ELR (cell line): ENCODE data around the gene OTUD5.

Experiments used
- DNase-seq: peaks from one replicate; pipeline ENCODE4 v3.0.0-alpha.2; 2015; ENCODE audit warnings: low read depth

Gene OTUD5

DNA sequence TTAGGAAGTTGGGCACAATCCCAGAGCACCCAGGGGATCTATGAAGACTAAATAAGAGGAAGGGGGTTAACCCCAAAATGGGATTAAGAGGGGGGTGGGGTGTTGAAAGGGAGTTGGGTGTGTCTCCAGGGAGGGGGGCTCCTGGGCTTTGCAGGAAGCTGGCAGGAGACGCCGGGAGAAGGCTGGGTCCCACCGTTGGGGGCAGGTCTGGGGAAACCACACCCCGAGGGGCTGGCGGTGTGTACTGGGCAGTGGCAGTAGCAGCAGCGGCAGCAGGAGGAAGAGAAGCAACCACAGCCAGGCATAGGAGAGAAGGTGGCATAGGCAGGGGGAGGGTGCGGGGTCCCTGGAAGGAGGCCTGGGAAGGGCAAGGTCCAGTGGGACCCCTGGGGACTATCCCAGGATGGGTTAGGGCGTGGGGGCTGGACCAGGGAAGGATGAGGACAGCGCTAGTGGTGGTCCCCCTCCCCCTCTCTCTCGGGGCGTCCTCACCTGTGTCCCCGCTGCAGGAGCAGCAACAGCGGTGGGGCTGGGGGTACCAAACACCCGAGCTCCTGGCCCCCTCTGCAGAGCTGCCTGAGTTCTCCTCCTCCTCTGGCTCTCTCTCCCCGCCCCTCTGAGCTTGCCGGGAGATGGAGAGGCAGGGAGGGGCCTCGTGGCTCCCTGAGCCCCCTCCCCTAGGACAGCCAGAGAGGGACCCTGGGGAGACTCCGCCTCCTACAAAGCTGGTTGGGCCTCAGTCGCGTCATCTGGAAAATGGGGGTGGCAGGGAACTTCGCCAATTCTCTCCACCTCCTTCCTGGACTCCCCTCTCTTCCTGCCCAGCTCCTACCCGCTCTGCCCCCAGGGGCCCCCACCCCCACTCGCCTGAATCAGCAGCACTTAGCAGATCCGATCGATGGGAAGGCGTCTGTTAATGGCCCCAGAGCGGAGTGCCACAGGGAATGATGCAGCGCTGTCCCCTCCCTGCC, 14.1 kb upstream of the OTUD5 start, which contains the start of gene KCND1:
KCND1 (minus strand) TSS at position 596 of the 971 bp plus-strand sequence. CDS start 1,573 bp downstream, outside the sequence.
- DNase-seq: peak; percentile 66

DNA sequence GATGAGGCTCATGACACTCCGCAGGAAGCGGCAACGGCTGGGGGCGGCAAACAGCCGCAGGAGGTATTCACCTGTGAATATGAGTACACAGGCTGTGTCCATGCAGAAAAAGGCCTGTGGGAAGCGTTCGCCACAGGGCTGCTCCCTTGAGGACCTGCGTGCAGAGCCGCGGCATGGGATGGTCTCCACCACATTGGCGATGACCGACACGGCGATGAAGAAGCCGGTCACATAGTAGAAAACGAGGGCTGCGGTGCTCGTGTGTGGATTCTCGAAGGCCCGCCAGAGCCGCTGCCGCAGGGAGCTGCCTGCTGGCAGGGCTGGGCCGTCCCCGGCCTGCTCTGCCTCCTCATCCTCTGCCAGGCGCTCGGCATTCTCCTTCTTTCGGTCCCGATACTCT, 12.1 kb upstream of the OTUD5 start:
- DNase-seq: no peak

DNA sequence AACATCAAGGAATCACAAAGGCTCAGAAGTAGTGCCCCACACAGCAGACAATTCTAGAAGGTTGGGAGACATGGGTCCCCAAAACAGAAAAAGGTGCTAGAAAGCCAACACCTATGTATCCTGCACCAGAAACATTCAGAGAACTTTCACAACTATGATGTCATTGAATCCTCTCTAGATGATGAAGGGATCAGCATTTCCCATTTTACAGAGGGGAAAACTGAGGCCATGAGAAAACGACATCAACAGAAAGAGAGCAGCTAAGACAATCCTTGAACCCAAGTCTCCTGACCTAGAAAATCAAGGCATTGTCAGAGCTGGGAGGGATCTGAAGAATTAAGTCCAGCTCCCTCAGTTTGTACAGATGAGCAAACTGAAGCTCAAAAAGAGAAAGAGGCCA, 11.0 kb upstream of the OTUD5 start:
- DNase-seq: no peak

DNA sequence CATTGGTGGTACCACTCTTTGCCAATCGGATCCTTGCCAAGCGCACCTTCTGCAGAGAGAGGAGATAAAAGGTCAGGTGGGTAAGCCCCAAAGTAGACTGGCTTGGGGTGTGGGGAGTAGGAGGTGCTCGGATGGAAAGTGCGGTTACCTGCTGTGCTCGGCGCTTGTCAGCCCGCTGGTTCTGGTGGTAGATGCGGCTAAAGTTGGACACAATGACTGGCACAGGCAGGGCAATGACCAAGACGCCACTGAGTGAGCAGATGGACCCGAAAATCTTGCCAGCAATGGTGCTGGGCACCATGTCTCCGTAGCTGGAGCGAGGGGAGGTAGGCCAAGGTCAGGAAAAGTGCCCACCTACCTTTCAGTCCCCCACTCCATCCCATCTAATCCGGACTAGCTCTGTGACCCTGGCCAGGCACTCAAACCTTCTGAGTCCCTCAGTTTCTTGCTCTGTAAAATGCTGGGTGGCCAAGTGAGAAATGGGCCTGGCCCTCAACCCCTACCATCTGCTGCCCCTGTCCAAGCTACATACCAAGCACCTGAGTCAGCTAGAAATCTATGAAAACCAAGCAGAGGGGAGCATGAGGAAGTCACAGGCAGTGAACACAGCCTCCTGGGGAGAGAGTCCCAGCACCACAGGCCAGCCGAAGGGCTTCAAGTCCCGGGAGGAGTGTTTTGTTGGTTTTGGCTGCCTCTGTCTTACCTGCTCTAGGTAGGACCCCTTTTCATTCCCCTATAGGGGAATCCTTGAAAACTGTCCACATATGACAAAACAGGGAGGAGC, 9.6 kb upstream of the OTUD5 start:
- DNase-seq: peak; percentile 51

DNA sequence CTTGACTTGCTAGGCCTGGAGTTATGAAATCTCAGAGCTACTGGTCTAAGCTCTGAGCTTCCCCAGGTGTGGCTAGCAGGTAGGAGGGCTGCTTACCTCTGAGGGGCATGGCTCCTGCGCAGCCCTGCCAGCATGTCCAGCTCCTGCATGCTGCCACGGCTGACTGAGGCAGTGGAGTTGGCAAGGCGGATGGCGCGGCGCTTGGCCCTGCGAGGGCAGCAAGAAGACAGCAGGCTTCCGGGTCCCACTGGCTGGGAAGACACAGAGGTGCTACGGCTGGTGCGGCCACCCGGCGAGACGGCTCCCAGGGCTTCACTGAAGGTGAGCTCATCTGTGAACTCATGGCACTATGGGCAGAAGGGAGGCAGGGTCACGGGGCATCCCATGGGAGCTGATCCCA, 8.6 kb upstream of the OTUD5 start:
- no peak for DNase-seq

GRCh38 chrX:48961585-48962091, 4.2 kb upstream of the OTUD5 start:
- no peak for DNase-seq

DNA sequence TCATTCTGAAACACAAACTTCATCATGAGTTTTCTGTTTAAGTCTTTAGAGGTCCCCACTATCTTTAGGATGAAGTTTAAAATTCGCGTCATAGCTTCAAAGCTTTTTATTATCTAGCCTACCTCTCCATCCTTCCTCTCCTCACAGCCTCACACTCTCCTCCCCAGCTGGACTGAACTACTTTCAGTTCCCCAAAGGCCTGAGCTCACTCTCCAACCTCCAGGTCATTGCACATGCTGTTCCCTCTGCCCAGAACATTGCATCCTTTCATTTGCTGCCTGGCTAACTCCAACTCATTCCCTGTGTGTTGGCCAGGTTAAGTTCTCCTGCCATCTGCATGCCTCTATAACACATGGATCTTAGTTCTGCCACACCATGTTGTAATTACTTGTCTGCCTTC, 2.9 kb upstream of the OTUD5 start:
- no peak for DNase-seq

- DNase-seq: peak; percentile 66
Measured at GRCh38 chrX:48958635-48959094, 1.3 kb upstream of the OTUD5 start.

- peak; percentile 96 for DNase-seq
Measured at GRCh38 chrX:48957827-48958634, 624 bp upstream of the OTUD5 start.

DNA sequence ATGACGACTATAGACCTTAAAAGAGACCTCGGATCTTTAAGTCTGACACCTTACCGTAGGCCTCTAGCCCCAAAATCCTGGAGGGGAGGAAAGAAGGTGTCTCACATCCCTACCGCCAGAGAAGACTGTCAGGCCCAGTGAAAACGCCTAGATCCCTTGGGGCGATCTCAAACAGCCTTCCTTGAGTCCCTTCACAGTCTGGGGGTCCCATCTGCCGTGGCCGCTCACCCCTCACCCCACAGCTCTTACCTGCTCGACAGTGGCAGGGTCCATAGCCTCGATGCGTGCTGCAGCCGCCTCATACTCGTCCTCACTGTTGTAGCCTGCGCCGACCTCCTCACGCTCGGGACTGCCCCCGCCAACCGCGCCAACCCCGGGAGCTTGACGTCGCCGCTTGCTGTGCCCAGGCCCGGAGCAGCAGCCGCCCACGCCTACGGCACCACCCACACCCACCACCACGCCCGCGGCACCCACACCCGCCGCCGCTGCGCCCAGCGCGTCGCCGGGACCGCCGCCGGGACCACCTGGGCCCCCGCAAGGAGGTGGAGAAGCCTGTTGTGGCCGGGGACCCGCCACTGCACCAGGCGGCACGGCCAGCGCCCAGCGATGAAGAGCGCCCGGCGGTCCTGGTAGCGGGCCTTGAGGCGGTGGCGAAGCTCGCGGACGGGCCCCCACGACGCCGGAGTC, 536 bp downstream of the OTUD5 start:
- peak; percentile 31 for DNase-seq

DNA sequence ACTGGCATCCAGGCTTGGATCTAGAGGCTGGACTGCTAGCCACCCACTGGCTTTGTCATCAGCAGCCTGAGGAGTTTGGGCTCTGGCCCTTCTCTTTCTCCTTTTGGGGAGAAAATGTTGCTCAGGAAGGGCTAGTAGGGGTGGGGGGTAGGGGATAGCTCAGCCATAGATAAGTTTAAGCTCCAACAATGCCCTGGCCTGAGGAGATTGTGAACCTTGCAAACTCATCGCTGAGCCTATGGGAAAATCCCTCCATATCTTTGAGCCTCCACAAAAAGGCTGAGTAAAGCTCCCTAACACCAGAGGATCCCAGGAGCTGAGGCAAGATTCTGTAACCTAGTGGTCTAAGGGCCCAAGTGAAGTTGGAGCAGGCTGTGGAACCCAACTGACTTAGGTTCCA, 8.8 kb downstream of the OTUD5 start:
- no peak for DNase-seq

DNA sequence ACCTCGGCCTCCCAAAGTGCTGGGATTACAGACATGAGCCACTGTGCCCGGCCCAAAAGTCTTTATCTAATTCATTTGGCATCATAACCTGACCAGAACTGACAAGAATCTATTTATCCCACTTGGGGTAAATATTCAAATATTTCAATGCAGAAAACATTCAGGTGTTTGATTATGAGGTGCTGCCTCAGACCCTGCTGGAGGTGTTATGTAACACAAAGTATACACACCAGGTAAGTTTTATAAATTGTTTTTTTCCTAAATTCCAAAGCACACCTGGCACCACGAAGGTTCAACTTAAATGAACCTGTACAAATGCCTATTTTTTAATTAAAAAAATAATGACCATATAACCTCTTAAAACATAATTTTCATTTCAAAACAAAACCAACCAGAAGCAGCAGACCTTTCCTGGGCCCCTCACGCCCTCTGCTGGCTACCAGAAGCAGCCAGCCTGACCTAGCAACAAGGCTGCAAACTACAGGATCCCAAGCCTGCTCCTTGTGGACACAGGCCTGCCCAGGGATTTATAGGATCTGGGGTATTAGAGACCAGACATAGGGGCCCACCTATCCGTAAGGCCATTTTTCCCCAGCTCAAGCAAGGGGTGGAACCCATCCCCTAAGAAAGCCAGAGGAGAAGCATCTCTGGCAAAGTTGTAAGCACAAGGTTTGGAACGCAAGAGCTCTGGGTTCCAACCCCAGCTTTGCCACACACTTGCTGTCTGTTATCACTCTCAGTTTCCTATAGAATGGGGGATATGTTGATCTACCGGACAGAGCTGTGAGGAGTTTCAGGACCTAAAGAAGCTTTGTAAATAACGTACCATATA, 11.7 kb downstream of the OTUD5 start:
- peak; percentile 62 for DNase-seq

- DNase-seq: no peak
Measured at GRCh38 chrX:48942895-48943294, 14.5 kb downstream of the OTUD5 start.

DNA sequence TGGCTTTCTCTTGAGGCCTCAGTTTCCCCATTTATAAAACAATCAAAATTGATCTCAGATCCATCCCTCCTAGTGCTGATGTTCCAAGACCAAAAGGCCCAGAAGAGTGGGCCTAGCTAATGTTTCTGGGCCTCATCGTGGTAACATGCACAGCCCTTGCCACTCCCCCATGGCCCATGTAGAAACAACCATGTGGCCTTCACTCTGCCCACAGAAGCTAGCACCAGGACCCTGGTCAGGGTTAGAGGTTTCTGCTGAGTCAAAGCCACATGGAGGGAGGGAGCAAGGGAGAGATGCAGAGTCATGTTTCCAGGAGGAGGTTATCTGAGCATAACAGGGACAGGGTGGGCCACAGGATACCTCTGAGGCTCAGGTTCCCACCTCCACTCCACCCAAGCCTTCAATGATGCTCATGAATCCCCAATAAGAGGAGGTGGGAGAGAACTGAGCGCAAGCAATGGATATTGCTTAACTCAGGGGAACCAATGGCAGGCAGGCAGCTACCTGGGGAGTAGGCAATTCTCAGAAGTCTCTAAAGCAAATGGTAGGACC, 16.9 kb downstream of the OTUD5 start:
- no peak for DNase-seq

DNA sequence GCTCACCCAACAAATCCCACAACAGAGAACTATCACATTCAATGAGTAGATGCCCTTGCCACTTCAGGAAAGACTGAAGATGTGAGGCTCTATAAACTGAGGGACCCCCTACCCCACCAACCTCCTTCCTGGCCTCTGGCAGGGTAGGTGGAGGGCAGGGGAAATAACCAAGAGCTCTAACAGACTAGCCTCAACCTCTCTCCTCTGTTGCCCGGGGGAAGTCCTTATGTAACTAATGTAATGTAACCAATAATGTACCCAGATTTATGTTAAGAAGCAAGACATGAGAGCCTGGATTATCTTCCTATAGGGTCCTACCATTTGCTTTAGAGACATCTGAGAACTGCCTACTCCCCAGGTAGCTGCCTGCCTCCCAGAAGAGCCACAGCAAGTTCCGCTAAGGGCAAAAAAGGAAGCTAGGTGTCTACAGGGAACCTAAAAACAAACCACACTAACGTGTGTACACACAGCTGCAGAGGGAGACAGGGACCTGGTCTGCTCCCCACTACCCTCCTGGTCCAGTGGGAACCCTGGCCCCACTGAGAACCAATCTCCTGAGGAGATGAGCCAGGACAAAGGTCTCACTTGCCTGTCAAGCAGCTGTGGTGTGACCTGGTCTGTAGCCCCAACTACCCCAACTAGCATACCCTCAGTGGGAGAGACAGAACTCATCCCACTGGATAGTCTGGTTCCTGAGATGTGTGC, 17.7 kb downstream of the OTUD5 start:
- no peak for DNase-seq

DNA sequence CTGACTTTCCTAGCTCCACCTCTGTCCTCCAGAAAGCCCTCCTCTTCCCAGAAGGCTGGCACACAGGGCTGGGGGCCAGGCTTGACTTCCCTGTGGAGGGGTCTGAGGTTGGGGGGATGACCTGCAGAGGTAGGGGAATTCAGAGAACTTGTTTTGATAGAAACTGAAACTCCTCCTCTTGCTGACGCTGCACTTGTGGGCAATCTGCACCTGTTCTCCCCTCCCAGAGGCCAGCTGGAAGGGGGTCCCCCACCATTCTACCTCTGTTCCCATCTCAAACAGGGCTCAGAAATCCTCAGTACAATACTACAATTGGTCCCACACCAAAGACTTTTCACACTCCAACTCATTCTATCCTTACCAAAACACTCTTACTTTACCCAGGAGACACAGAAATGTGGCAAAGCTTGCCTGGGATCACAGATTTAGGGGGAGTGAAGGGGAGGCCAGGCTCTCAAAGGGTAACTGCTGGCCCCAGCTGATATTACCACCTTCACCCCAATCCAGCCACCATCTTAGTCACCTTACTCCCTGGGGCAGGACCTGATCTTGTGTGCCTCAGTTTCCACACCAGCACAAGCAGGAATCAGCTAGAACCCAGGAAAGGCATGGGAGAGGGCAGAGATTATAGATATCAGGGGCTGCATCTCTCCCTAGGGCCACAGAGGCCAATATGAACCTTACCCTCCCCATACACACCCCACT, 18.5 kb downstream of the OTUD5 start:
- no peak for DNase-seq

GRCh38 chrX:48937054-48937907, 20.1 kb downstream of the OTUD5 start:
- DNase-seq: peak; percentile 3
